NOMO-1 (cell line): ENCODE measurements around the gene SVBP.

Experiments
- DNase-seq, 2 experiments: peaks; one replicate each; lab custom pipeline; 2025; ENCODE audit not compliant: unreplicated experiment in 2 of 2; lab: John Stamatoyannopoulos, UW

SVBP gene

GRCh38 chr1:42765832-42766740 is 51.1 kb downstream of the SVBP start:
- DNase-seq = peak; percentile 11 to 17

DNA sequence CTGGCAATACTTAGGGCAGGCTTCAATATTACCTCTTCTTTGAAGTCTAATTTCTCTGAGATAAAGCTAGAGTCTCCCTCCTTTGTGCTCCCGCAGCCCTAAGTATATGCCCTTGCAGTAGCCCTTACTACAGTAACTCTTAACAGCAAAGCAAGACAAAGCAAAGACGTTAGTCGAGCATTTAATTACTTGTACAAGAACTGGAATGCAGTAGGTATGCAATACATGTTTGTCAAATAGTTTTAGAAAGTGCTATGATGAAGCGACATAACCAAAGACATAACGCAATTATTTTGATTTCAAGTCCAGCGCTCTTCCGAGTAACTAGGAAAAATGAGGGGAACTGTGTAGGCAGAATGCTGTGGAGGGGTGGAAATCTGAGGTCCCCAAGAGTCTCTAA is 51.9 kb downstream of the SVBP start:
- DNase-seq = no peak

DNA sequence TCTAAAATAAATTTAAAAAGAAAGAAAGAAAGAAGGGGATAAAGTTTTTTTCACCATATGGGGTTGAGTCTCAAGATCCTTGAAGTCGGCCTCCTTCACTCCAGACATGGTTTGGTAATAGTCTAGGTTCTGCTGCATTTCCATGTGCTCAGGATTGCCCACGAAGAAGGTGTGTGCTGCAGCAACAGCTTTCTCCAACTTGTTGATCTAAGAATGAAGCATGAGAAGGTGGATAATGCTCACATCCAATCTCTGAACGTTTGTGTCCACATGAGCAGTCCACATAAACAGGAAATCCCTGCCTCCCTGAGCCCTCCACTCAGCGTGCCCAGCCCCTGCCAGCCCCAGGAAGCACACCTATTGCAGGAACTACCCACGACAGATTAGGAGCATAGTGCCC is 54.9 kb downstream of the SVBP start:
- DNase-seq = no peak

DNA sequence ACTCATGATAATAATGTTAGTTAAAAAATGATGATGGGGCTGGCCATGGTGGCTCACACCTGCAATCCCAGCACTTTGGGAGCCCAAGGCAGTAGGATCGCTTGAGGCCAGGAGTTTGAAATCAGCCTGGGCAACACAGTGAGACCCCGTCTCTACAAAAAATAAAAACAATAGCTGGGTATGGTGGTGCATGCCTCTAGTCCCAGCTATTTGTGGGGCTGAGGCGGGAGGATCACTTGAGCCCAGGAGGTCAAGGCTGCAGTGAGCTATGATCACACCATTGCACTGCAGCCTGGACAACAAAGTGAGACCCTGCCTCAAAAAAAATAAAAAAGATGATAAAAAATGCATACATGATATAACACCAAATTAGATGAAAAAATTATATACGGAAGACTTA is 55.6 kb downstream of the SVBP start:
- no peak for DNase-seq

GRCh38 chr1:42759114-42759513 is 58.1 kb downstream of the SVBP start:
- DNase-seq = peak; percentile 22 to 44

DNA sequence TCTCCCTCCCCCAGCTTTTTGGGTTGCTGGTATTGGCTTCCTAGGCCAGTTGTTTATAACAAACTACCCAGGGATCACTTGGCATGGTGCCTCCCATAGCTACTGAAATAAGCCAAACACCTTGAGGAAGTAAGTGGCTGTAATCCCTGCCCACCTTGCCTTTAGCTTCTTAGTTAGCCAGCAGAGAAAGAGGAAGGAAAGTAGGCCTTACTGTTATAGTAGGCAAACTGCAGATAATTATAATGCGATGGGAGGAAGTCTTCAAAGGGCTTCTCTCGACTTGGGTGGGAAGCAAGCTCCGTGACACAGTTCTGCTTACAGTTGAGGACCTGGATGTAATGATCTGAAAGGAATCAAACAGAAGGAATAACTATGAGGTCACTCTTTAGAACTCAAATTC is 58.6 kb downstream of the SVBP start:
- DNase-seq = peak; percentile 77

DNA sequence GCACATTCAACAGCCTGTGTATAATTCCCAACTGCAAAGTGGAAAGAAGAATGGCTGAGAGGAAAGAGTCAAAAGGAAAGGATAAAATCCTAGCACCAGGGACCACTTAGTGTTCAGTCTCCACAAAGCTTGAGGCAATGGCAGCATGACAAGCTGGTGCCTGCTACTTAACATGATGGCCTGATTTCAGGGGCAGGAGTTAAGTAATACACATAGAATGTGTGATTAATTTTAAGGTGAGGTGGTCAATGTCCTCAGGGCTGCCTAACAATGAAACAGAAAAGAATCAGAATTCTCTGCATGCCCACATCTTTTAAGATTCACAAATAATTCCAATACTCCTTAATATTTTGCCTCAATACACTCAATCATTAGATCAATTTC is 59.3 kb downstream of the SVBP start:
- DNase-seq = no peak
